22Rv1 (cell line): ENCODE data around the gene ABCA9.
"Not testable (repeated sequence)": the region's sequence is repeated elsewhere in the genome, so short reads cannot be mapped to it uniquely, and the experiment has no call there.

Source experiments
- H3K27ac ChIP-seq: fragments of 450-650 bp; 2 replicates; pipeline ENCODE4 v1.5.1; 2017
- CTCF ChIP-seq: fragments of 450-650 bp; IDR thresholded peaks from 2 replicates; pipeline ENCODE4 v1.5.1; 2017; ENCODE audit warnings: mild to moderate bottlenecking
- ZFX ChIP-seq: fragments of 450-650 bp; IDR thresholded peaks from 2 replicates; pipeline ENCODE4 v1.6.1; 2017; ENCODE audit warnings: antibody characterized with exemption, borderline replicate concordance

The ABCA9 gene

GRCh38 chr17:69018687-69019086, 42.0 kb downstream of the ABCA9 start:
- no peak overlapping the region for H3K27ac ChIP-seq

GRCh38 chr17:69018022-69018615, 42.6 kb downstream of the ABCA9 start:
- H3K27ac ChIP-seq, result no peak overlapping the region
- no peak for TF ChIP-seq CTCF
- no peak for TF ChIP-seq ZFX

More at GRCh38 chr17:69018687-69019086, 42.0 kb downstream of the ABCA9 start:
- TF ChIP-seq CTCF (no peak), ZFX (no peak)

- no peak for TF ChIP-seq CTCF
- no peak for TF ChIP-seq ZFX
- H3K27ac ChIP-seq, result no peak overlapping the region
Observed at GRCh38 chr17:69015631-69016030, 45.1 kb downstream of the ABCA9 start.

- TF ChIP-seq CTCF (no peak), ZFX (no peak)
- no peak overlapping the region for H3K27ac ChIP-seq
Observed at GRCh38 chr17:69012895-69013805, 47.6 kb downstream of the ABCA9 start.

GRCh38 chr17:69009930-69010329, 50.8 kb downstream of the ABCA9 start:
- TF ChIP-seq ZFX, result no peak
- no peak for TF ChIP-seq CTCF
- no peak overlapping the region for H3K27ac ChIP-seq

GRCh38 chr17:69004759-69005158, 56.0 kb downstream of the ABCA9 start:
- H3K27ac ChIP-seq, result not testable (repeated sequence)

- H3K27ac ChIP-seq, result not testable (repeated sequence)
Observed at GRCh38 chr17:68999743-69000142, 61.0 kb downstream of the ABCA9 start.

GRCh38 chr17:68993112-68993511, 67.6 kb downstream of the ABCA9 start:
- no peak for TF ChIP-seq ZFX
- TF ChIP-seq CTCF, result no peak
- no peak overlapping the region for H3K27ac ChIP-seq
